ENCODE results near the gene SLC9A3.

SLC9A3 gene

DNA sequence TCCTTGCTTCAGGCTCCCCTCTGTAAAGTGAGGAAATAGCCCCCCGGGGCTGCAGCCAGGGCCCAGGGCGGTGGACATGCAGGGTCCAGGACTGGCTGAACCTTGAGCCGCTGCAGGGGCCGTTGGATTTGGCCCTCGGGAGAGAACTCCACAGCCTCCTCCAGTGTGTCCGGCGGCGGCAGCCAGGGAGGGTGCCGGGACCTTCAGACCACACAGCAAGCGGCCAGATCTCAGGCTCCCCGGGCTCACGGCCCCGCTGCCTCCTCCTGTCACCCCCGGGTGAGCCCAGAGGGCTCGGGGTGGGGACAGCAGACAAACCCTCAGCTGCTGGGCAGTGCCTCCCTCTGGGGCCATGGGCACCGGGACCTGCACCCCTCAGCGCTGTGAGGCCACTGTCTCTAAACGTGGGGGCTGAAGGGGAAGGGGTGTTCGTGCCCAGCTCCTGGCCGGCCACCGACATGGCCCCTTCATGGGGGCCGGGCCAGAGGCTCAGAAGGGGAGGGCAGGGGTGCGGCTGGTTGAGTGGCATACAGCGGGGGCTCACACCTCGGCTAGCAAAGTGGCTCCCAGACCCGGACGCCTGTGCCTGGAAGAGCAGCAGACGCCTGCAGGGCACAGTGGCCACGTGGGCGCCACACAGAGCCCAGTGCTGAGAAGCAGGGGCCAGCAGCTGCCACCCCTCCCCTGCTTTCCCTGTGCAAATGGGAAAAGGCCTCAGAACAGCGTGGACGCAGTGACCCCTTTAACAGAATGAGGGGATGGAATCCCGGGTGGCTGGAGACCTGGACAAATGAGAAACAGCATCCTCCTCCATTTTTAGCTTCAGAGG lies 19.7 kb downstream of the SLC9A3 start:
- DNase-seq (ENCODE audit: low read depth), result no peak

DNA sequence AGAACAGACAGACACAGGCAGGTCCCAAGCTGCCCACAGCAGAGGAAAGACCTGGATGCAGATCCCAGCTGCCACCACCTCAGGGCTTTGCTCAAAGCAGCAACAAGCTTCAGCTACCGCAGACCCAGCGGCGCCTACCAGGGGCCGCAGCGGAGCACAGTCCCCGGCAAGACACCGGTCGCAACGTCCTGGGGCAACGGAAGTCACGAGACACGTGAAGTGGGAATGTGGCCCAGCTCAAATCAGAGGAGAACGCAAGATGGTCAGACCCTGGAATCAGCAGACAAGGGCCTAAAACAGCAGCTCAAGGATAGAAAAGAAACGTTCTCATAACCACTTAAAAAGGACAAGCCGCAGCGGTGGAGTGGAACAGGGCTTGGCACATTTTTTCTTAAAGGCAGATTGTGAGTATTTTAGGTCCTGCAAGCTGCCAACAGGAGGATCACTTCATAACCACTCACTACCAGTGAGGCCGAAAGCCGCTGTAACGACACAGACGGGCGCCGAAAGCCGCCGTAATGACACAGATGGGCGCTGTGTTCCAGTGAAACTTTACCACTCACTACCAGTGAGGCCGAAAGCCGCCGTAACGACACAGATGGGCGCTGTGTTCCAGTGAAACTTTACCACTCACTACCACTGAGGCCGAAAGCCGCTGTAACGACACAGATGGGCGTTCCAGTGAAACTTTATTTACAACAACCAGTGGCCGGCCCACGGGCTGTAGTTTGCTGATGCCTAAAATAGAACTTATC lies 21.7 kb downstream of the SLC9A3 start:
- no peak for DNase-seq (ENCODE audit: low read depth)

DNA sequence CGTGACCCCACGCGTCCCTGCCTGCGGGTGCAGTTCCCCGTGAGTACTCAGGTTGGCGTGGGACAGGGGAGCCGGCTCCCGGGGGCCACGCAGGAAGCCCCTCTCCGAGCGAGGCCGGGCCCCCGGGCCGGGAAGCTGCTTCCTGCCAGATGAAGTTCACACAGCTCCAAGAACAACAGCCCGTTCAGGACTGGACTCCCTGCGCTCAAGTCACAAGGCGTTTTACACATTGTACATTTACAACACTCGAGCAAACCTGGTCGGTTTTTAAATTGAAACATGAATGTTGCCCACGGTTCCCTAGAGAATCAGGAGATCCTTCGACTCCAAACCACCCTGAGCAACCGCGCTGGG lies 22.4 kb downstream of the SLC9A3 start:
- no peak for DNase-seq (ENCODE audit: low read depth)

DNA sequence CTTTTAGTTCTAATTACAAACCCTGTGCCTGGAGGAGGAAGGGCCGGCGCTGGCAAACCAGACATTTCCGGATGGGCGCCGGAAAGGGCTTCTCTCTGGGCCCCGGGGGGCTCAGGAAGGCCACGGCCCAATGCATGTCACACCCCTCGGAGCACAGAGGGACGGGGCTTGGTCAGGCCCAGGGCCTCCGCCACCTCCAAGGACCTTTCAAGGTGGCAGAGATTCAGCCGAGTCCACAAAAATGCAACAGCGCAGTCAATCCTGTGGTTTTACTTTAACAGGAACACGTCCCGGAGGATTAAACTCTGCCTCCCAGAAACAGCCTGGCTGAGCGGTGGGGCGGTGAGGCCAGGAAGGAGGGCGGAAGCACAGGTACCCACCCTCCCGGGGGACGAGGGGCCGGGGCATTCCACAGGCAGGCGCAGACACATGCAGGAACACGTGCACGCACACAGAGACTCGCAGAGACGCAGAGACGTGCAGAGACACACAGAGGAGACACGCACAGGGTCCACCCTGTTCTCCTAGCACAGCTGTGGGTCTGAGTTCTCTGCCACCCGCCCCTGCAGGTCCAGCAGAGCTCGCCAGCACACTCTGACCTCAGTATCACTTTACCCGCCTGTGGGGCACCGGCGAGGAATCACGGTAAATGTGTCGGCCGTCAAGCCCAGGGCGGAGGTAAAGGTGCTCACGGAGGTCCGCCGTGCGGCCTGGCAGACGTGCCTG lies 23.0 kb downstream of the SLC9A3 start:
- no peak for DNase-seq (ENCODE audit: low read depth)

DNA sequence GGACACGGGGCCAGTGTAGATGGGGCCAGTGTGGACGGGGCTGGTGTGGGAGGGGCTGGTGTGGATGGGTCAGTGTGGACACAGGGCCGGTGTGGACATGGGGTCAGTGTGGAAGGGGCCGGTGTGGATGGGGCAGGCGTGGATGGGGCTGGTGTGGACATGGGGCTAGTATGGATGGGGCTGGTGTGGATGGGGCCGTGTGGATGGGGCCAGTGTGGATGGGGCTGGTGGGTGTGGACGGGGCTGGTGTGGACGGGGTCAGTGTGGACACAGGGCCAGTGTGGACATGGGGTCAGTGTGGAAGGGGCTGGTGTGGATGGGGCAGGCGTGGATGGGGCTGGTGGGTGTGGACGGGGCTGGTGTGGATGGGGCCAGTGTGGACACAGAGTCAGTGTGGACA lies 23.8 kb downstream of the SLC9A3 start:
- no peak for DNase-seq (ENCODE audit: low read depth)

DNA sequence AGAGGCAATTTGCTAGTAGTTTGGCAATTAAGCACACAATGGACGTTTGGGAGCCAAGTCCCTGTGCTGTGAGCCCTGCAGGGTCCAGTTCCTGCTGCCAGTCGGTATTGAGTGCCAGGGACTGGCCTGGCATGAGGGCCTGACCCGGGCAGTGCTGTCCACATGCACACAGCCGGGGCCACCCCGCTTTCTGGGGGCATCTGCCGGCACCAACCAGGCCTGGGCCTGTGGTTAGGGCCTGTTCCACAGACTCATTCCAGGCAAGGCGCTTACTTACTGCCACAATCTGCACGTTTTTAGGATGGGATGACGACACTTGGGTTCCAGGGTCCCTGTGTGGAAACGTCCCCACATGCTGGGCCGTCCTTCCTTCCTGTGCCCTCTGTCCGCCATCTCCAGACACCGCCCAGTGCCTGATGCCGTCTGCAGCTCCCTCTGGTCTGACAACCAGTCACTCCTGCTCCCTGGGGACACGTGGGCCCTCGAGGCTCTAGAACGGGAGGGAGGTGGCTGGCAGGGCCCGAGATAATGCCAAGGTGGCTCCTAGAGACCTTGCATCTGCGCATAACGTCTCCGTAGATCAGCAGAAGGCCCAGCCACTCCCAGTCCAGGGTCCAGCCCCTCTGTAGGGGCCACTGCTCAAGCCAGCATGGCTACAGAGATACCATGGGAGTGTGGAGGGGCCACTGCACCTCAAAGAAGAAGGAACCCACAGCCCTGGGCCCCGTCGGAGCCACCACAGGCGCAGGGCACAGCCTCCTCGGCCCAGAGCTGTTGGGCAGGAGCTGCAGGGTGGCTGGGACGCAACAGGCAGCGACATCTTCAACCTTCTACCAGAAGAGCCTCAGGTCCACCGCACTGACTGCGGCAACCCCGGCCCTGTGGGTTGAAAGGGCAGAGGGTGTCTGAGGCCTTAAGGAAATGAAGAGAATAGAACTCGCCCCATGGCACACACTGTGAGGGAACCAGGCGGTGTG lies 24.7 kb downstream of the SLC9A3 start:
- no peak for DNase-seq (ENCODE audit: low read depth)

DNA sequence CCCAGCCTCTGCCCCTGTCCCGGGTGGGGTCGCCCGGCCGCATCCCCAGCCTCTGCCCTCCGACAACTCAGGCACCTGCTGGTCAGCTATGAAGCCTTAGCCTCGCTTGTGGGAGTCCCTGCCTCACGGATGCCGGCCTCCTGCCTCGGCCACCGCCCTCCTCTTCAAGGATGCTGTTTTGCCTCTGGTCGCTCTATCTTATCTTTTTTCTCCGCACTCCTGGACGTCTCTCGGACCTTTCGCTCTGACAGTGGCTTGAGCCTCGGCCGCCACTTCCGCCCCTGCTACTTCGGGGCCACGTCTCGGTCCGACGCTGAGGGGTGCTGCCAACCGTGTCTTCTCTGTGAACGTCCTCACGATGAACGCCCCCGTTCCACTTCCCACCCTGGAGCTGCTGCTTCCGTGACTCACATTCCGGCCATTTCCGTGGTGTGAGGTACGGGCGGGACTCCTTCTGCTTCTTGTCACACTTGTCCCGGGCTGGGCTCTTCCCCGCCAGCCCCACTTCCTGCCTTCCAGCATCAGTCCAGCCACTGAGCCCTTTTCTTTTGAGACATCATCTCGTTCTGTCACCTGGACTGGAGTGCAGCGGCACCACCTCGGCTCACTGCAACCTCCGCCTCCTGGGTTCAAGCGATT lies 26.3 kb downstream of the SLC9A3 start:
- no peak for DNase-seq (ENCODE audit: low read depth)

DNA sequence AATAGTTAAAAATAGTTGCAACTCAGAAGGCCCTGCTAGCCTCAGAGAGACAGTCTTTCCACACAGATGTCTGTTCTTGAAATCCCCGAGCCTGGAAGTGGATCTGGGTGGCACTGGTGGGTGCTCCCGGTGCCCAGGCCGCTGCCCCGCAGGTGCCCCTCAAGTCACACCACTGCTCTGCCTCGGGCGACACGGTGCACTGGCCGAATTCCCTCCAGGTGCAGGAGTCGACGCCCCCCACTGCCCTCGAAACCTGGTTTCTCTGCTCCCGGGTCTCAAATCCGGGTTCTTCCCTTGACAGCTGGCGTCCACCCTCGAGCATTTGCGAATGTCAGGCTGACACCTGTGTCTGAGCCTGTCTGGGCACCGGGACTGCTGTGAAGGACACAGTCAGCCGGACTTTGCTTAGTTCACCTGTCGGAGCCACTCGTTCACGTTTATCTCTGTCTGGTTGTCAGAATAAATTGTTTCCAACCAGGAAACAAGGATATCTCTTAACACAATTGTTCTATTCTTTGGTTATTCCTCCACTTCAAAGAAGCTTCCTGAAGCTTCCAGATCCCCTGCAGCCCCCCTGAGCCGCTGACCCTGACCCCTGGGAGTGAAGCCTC lies 27.1 kb downstream of the SLC9A3 start:
- DNase-seq (ENCODE audit: low read depth), result no peak

DNA sequence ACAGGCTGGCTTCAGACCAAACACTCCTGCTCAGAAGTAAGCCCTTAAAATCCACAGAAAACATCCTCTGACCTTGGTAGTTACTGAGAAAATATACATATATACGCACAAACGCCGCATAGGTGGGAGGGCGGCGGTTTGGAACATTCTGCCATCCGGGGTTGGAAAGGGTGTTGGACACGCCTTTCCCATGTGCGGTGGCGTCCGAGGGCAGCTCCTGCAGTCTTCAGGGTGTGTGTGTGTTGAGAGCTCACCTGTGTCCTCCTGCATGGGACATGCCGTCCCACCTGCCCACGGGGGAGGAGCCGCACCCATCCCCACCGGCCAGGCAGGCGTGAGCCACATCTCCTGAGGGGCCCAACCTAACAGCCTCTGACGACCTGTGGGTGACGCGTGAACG lies 28.2 kb downstream of the SLC9A3 start:
- no peak for DNase-seq (ENCODE audit: low read depth)

DNA sequence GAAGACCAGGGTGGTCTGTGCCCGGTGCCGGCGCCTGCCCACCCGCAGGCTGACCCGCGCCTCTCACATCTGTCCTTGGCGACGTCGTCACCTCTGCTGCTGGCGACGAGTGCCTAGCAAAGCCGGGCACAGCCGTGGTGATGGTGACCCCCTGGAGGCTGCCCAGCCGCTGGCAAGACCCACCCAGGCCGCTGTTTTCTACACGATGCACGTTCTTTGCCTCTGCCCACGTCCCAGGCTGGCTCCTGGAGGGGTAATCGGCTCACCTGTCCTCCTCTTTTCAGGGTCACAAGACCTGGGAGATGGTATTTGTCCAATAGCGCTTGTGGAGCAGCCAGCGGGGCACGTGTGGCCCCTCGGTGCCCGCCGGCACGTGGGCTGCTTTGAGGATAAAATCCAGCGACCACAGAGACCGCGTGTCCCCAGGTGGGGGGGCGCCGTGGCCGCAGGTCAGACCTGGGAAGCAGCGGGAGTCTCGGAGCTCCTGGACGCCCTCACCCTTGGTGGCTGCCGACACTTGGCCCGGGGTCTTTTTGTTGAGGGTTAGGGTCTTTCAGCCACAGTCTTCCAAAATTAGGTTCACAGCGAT lies 29.5 kb downstream of the SLC9A3 start:
- no peak for DNase-seq (ENCODE audit: low read depth)

DNA sequence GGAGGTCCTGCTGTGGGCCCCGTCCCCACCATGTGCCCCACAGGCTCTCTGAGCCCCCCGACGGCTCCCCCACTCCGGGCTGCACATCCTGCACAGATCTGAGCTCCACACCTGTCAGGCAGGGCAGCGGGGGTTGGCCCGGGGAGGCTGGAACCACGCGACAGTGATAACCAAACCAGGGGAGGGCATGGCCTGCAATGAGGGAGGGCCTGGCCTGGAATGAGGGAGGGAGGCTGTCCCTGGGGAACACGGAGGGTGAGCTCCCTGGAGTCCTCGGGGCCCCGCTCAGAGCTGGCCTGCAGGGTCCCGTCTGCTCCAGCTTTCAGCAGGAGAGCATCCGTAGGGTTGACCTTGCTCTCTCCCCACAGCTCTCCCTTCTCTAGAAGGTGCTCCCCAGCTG lies 30.5 kb downstream of the SLC9A3 start:
- DNase-seq (ENCODE audit: low read depth), result no peak

DNA sequence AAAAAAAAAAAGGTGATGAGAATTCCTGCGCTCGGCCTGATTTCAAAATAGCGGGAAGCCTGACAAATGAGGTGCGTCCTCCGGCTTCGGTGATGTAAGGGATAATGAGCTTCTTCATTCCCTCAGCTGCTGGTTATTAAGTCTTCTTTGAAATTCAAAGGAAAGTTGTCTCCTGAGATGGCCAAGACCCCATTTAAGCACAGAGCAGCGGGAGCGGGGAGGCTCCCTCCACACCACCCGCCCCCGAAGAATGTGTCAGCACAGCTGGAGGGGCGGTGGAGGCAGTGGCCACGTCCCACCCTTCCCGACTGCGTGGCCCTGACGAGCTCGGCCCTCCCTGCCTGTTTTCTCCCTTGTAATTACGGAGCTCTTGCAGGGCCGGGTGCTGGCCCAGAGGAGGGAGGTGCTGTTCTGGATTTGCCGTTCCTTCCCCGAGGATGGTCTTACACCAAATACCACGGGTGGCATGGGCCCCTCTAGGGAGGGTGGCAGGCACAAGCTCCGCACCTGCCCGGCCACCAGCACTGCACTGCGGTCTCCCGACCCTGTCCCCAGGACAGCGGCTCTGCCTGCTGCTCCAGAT lies 31.0 kb downstream of the SLC9A3 start:
- DNase-seq (ENCODE audit: low read depth), result no peak

DNA sequence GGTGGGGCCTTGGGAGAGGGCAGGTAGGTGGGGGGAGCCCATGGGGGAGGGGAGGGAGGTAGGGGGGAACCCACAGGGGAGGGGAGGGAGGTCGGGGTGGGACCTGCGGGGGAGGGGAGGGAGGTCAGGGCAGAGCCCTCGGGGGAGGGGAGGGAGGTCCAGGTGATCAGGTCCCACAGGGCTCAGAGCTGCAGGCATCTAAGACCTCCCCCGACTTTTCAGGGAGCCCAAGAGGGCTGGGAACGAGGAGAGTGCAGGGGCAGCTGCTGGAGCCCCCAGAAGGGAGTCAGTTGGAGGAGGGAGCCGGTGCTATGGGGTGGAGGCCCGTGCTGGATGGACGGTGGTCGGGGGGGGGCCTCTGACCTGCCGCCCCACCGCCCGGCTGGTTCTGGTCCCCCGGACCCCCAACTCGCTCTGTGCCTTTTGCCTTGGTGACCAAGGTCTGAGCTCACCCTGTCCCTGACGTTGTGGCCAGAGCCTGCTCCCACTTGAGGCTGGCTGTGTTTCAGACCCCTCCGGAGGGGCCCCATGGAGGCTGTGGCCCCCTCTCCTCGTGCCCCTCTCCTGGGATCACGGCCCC lies 31.8 kb downstream of the SLC9A3 start:
- no peak for DNase-seq (ENCODE audit: low read depth)

DNA sequence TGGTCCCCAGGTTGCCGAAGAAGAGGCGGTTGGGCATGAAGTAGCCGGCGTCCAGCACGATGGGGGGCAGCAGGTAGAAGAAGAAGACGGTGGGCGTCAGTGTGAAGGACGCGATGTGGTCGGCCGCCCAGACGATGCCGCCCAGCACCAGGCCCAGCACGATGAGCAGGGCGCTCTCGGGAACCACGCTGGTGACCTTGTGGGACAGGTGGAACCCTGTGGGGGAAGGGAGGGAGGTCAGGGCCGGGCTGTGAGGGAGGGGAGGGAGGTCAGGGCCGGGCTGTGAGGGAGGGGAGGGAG lies 32.4 kb downstream of the SLC9A3 start:
- no peak for DNase-seq (ENCODE audit: low read depth)

DNA sequence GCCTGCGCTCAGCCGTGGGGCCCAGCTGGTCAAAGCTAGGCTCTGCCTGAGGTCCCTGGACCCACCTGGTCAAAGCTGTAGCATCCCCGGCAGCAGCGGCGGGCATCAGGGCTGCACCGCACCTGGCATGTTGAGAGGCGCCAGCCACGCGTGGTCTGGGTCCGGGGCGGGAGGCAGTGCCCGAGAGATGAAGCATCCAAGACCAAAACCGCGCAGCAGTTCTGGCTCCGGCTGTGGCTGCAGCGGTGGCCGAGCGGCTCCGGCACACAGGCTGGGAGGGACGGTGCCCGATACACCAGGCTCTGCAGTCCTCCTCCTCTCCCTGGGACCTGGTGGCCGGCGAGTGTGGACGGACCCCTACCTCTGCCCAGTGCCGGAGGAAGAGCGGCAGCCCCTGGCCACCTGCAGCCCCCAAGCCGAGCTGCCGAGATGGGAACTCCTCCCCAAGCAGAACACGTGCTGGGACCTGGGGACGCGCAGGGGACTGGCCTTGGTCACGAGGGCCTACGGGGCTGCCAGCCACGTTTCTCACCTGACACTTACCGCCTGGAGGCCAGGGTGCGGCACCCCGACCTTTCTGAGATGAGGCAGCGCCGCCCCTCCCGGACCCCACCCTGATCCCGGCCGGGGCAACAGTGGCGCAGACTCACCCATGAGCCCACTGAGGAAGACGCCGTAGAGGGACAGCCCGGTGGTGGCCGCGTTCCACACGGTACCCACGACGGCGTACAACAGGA lies 33.0 kb downstream of the SLC9A3 start:
- DNase-seq (ENCODE audit: low read depth), result no peak

DNA sequence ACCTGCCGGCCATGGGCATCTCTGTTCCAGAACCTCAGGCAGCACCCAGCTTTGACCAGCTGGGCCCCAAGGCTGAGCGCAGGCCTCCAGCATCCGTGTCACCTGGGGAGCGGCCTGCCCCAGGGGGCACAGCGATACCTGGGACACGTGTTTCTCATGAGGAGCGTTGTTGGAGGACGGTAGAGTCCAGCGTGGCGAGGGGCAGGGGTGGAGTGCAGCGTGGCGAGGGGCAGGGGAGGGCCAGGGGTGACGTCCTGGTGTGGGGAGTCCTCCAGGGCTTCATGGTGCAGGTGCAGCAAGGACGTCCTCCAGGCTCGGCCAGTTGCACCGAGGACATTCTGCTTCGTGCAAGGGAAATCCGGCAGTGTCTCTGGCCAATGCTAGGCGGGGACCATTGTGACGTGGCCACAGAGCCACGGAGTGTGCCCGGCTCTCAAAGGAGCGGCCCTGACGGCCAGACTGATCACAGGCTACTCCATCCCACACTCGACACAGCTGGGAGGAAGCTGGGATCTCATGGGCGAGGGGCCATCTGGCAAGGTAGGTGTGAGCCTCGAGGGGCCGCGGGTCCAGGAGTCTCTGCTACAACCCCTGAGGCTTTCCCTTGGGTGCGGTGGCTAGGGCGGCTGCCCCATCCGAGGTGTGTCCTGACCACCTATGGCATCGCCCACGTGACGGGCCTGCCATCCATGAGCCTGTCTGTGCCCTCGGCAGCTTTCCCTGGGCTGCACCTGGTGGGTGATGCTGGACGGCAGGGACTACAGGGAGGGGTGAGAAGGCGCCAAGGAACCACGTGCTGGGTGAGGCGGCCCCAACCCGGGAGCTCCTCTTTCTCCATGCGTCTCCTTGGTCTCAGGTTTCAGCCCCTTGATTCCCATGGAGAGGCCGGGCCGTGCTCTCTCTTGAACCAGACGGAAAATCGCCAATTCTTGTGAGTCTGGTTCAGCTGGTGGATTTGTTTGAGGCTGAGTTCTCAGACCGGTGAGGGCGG lies 33.8 kb downstream of the SLC9A3 start:
- DNase-seq (ENCODE audit: low read depth), result no peak

DNA sequence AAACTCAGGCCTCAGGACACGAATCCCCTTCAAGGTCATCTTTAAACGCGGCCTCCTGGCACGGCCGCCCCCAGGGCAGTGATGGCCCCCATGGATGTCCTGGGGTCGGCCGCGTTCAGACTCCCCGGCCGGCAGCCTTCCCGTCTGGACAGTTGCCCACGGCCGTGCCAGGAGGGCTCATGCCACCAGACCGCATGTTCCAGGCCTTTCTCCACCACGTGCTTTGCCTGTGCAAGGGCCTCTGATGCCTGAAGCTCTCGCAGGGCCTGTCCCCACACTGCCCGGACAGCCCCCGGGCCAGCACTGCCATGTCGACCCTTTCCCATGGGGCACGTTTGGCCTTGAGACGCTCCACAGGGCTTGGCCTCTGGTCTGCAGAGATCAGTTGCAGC lies 34.6 kb downstream of the SLC9A3 start:
- DNase-seq (ENCODE audit: low read depth), result no peak

All from stromal cell of bone marrow (primary cell).